H1 (cell line): Measurements from ENCODE around the gene TMEM154. TPM values are rescaled to one million over a fixed set of nuclear protein-coding genes. Genes with fewer than 3 reads are reported as not detected.

ENCODE experiments used
- CTCF ChIA-PET: fragments of 300-600 bp; sonication (Branson Sonifier 250); formaldehyde crosslinking; loops from one replicate; lab custom pipeline; 2021; ENCODE audit not compliant: partially characterized antibody; lab: Charles Lee
- POLR2A ChIA-PET: fragments of 300-600 bp; sonication (Branson Sonifier 250); formaldehyde crosslinking; loops from one replicate; lab custom pipeline; 2021; ENCODE audit warnings: inconsistent platforms; ENCODE audit not compliant: partially characterized antibody; lab: Charles Lee
- DNase-seq, 2 experiments: peaks; one replicate each; pipeline versions ENCODE4 v3.0.0 to v3.0.0-alpha.2; 2010 to 2022; ENCODE audit warnings: low spot score in 2 of 2, low read depth in 1 of 2, mixed read lengths in 1 of 2
- FAIRE-seq: peaks from 2 replicates; lab custom pipeline; 2011; peaks lifted over from hg19 to GRCh38; lab: Jason Lieb, UNC
- H2AFZ ChIP-seq: 2 replicates; pipeline ENCODE4 v1.8.1; 2012; ENCODE audit warnings: low read length, inconsistent platforms
- H2AK5ac ChIP-seq: 2 replicates; pipeline ENCODE4 v1.6.1; 2013; ENCODE audit warnings: low read depth, low read length
- H2BK120ac ChIP-seq: replicated peaks from 2 replicates; pipeline ENCODE3; 2013; ENCODE audit warnings: low read depth, low read length, inconsistent platforms
- H2BK12ac ChIP-seq: 2 replicates; pipeline ENCODE4 v1.6.1; 2013; ENCODE audit warnings: low read depth, low read length
- H2BK15ac ChIP-seq: 2 replicates; pipeline ENCODE4 v1.6.1; 2013; ENCODE audit warnings: low read length
- H2BK20ac ChIP-seq: 2 replicates; pipeline ENCODE4 v1.6.1; 2013; ENCODE audit warnings: low read length
- H2BK5ac ChIP-seq: 2 replicates; pipeline ENCODE4 v1.6.1; 2013; ENCODE audit warnings: low read depth, low read length
- H3K14ac ChIP-seq: 2 replicates; pipeline ENCODE4 v1.6.1; 2013; ENCODE audit warnings: inconsistent platforms; ENCODE audit not compliant: insufficient read length
- H3K18ac ChIP-seq: 2 replicates; pipeline ENCODE4 v1.6.1; 2013; ENCODE audit warnings: low read length; ENCODE audit errors: extremely low read depth
- H3K23ac ChIP-seq: 2 replicates; pipeline ENCODE4 v1.6.1; 2013; ENCODE audit warnings: inconsistent platforms; ENCODE audit not compliant: insufficient read length
- H3K23me2 ChIP-seq: 2 replicates; pipeline ENCODE4 v1.6.1; 2013; ENCODE audit warnings: low read depth, low read length
- H3K27ac ChIP-seq: 2 replicates; pipeline ENCODE4 v1.6.1; 2011; ENCODE audit warnings: low read depth, low read length, inconsistent platforms
- H3K27me3 ChIP-seq, 4 experiments: replicated peaks in 1 of 4; 1 replicate in 1 of 4; 2 replicates in 3 of 4; pipeline versions ENCODE4 v1.6.1 to v1.8.1; 2011 to 2013; ENCODE audit warnings: low read length in 3 of 4, mild to moderate bottlenecking in 3 of 4, inconsistent platforms in 2 of 4, mixed read lengths in 2 of 4, moderate library complexity in 1 of 4; ENCODE audit not compliant: control insufficient read depth in 3 of 4, insufficient read depth in 3 of 4; ENCODE audit errors: extremely low read depth in 1 of 4
- H3K36me3 ChIP-seq, 4 experiments: 2 replicates each; pipeline versions ENCODE4 v1.6.1 to v1.8.1; 2011 to 2013; ENCODE audit warnings: mild to moderate bottlenecking in 4 of 4, low read length in 3 of 4, moderate library complexity in 2 of 4, control low read depth in 1 of 4, inconsistent platforms in 1 of 4; ENCODE audit not compliant: insufficient read depth in 4 of 4, control insufficient read depth in 2 of 4
- H3K4ac ChIP-seq: replicated peaks from 2 replicates; pipeline ENCODE3; 2013; ENCODE audit warnings: low read length, low read depth, mixed read lengths, inconsistent platforms; ENCODE audit not compliant: insufficient read length
- H3K4me1 ChIP-seq, 4 experiments: replicated peaks in 1 of 4; 1 replicate in 1 of 4; 2 replicates in 3 of 4; pipeline versions ENCODE4 v1.6.1 to v1.8.1; 2011 to 2013; ENCODE audit warnings: low read length in 3 of 4, inconsistent platforms in 2 of 4, mixed read lengths in 1 of 4; ENCODE audit not compliant: insufficient read depth in 4 of 4, control insufficient read depth in 3 of 4
- H3K4me2 ChIP-seq, 2 experiments: 2 replicates each; pipeline versions ENCODE4 v1.6.1 to v1.8.1; 2011 to 2013; ENCODE audit warnings: low read depth in 2 of 2, low read length in 2 of 2, control low read depth in 1 of 2, inconsistent platforms in 1 of 2, mild to moderate bottlenecking in 1 of 2; ENCODE audit not compliant: insufficient read depth in 1 of 2
- H3K4me3 ChIP-seq, 4 experiments: fragments of 200-600, 300-600 bp in 1 of 4; sonication (generic), shearing (Covaris generic), sonication (Bioruptor Twin) in 1 of 4; 2 replicates each; pipeline versions ENCODE4 v1.5.1 to v1.8.1; 2011 to 2016; ENCODE audit warnings: low read length in 4 of 4, low read depth in 3 of 4, control low read depth in 2 of 4, inconsistent platforms in 2 of 4, mild to moderate bottlenecking in 2 of 4, mixed read lengths in 1 of 4, moderate library complexity in 1 of 4; ENCODE audit not compliant: insufficient read depth in 2 of 4; ENCODE audit errors: extremely low read depth in 1 of 4
- H3K56ac ChIP-seq: replicated peaks from 2 replicates; pipeline ENCODE3; 2013; ENCODE audit warnings: low read depth, mild to moderate bottlenecking, mixed read lengths, low read length, inconsistent platforms; ENCODE audit not compliant: insufficient read length
- H3K79me1 ChIP-seq: 2 replicates; pipeline ENCODE4 v1.6.1; 2013; ENCODE audit warnings: low read depth, low read length, control low read depth
- H3K79me2 ChIP-seq, 2 experiments: 2 replicates each; pipeline versions ENCODE4 v1.6.1 to v1.8.1; 2012 to 2013; ENCODE audit warnings: low read length in 2 of 2, mild to moderate bottlenecking in 2 of 2, inconsistent platforms in 1 of 2; ENCODE audit not compliant: insufficient read depth in 2 of 2, control insufficient read depth in 1 of 2
- H3K9ac ChIP-seq, 4 experiments: replicated peaks in 1 of 4; 1 replicate in 1 of 4; 2 replicates in 3 of 4; pipeline versions ENCODE4 v1.6.1 to v1.8.1; 2011 to 2013; ENCODE audit warnings: low read depth in 3 of 4, low read length in 3 of 4, control low read depth in 2 of 4, mild to moderate bottlenecking in 2 of 4, moderate library complexity in 2 of 4, inconsistent platforms in 1 of 4; ENCODE audit errors: extremely low read depth in 1 of 4
- H3K9me3 ChIP-seq, 2 experiments: 2 replicates each; pipeline versions ENCODE4 v1.6.1 to v1.8.1; 2012 to 2013; ENCODE audit warnings: mild to moderate bottlenecking in 2 of 2, moderate library complexity in 2 of 2, control low read depth in 1 of 2, inconsistent platforms in 1 of 2, low read depth in 1 of 2, low read length in 1 of 2, mixed read lengths in 1 of 2; ENCODE audit not compliant: insufficient read depth in 2 of 2
- H4K20me1 ChIP-seq, 2 experiments: replicated peaks in 1 of 2; 2 replicates each; pipeline versions ENCODE3 to v1.8.1; 2011 to 2013; ENCODE audit warnings: inconsistent platforms in 2 of 2, low read length in 2 of 2, mild to moderate bottlenecking in 1 of 2; ENCODE audit not compliant: insufficient read depth in 2 of 2, control insufficient read depth in 1 of 2
- H4K5ac ChIP-seq: 2 replicates; pipeline ENCODE4 v1.6.1; 2013; ENCODE audit warnings: low read length, low read depth, mixed read lengths, inconsistent platforms; ENCODE audit not compliant: insufficient read length
- H4K8ac ChIP-seq: 2 replicates; pipeline ENCODE4 v1.8.0; 2013; ENCODE audit warnings: mild to moderate bottlenecking, moderate library complexity, low read length, inconsistent platforms; ENCODE audit not compliant: insufficient read depth; ENCODE audit errors: extremely low read depth
- H4K91ac ChIP-seq: replicated peaks from 2 replicates; pipeline ENCODE3; 2013; ENCODE audit warnings: low read length, mixed read lengths, inconsistent platforms; ENCODE audit not compliant: insufficient read length
- CBX5 ChIP-seq: fragments of 300-800, 300-1000 bp; sonication (generic); IDR thresholded peaks from 2 replicates; pipeline ENCODE4 v1.7.1; 2016; ENCODE audit warnings: antibody characterized with exemption, low read length, low read depth
- JUND ChIP-seq: IDR thresholded peaks from 2 replicates; pipeline ENCODE4 v1.6.1; 2011; ENCODE audit warnings: mild to moderate bottlenecking, improper control_type of control experiment, low read length
- KDM4A ChIP-seq: IDR thresholded peaks from one replicate; pipeline ENCODE4 v1.7.1; 2012; ENCODE audit warnings: low read depth, mild to moderate bottlenecking, moderate library complexity, low read length, inconsistent platforms; ENCODE audit not compliant: severe bottlenecking
- NANOG ChIP-seq: IDR thresholded peaks from 2 replicates; pipeline ENCODE4 v1.6.1; 2011; ENCODE audit warnings: low read length, low read depth, mild to moderate bottlenecking, inconsistent platforms; ENCODE audit not compliant: insufficient read depth, poor library complexity, severe bottlenecking
- NRF1 ChIP-seq: IDR thresholded peaks from 2 replicates; pipeline ENCODE4 v1.6.1; 2011; ENCODE audit warnings: mild to moderate bottlenecking, low read depth, low read length, improper control_type of control experiment
- SAP30 ChIP-seq: fragments of 300-600 bp; sonication (generic); IDR thresholded peaks from 2 replicates; pipeline ENCODE4 v1.7.1; 2012; ENCODE audit warnings: low read length, moderate library complexity, mild to moderate bottlenecking, inconsistent platforms; ENCODE audit not compliant: insufficient read depth, insufficient replicate concordance
- WGBS, 2 experiments: shearing (Covaris generic) in 1 of 2; methylation state at CpG; one replicate each; pipeline versions ENCODE4 v1.1.6 to v1.1.7; 2013 to 2015; ENCODE audit warnings: low lambda C conversion rate in 2 of 2, mixed read lengths in 2 of 2, inconsistent platforms in 1 of 2, low coverage in 1 of 2, missing lambda C conversion rate in 1 of 2; ENCODE audit not compliant: insufficient replicate concordance in 2 of 2, insufficient coverage in 1 of 2, insufficient read length in 1 of 2; ENCODE audit errors: extremely low coverage in 1 of 2, missing lambda C conversion rate in 1 of 2; 5-methylcytosine and 5-hydroxymethylcytosine counted together
- polyA plus RNA-seq, 7 experiments: library from polyadenylated mRNA; depleted of rRNA in 3 of 7; stranded (reverse) in 5 of 7; unstranded in 2 of 7; fragments of >200 nt in 5 of 7; fragments of 200-250 nt in 2 of 7; gene quantifications; 1 replicate in 5 of 7; 2 replicates in 1 of 7; 4 replicates in 1 of 7; pipeline versions ENCODE4 v1.2.1 to v1.2.3, GENCODE V29; 2011 to 2013; ENCODE audit warnings: missing spikeins in 2 of 7, mixed read lengths in 2 of 7
- total RNA-seq: library from RNA; stranded (reverse); fragmentation: NEBNext Ultra II Directional; extraction: Animal tissue kit (Norgen Biotek cat#: 25700); gene quantifications from 2 replicates; pipeline ENCODE4 v1.2.1, GENCODE V29; 2021
- TF ChIP-seq, protein P1 (sequence below): IDR thresholded peaks from 2 replicates; pipeline ENCODE4 v1.6.1; 2012; ENCODE audit warnings: low read length, inconsistent platforms

The TMEM154 gene
- total and polyA plus RNA-seq, 2 of the 8 experiments (the other 6 are each of a cell fraction or from before 2014, with no cell fraction given) = 0.33 to 1.2 TPM

DNA sequence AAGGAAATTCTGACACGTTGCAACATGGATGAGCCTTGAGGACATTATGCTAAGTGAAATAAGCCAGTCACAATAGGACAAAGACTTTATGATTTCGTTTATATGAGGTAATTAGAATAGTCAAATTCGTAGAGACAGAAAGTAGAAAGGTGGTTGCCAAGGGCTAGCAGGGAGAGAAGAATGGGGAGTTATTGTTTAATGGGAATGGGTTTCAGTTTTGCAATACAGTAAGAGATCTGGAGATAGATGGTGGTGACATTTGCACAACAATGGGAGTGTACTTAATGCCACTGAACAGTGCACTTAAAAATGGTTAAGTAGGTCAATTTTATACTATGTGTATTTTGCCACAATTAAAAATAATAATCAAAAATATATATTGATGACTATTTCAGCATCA lies 43.4 kb upstream of the TMEM154 start:
- no peaks in the 10 kb centered on the region for H3K79me2 ChIP-seq
- no peak overlapping the region for H4K5ac ChIP-seq
- H3K23ac ChIP-seq = no peak overlapping the region
- no peak overlapping the region for H2BK5ac ChIP-seq
- no peaks in the 10 kb centered on the region for H3K23me2 ChIP-seq
- H3K18ac ChIP-seq = no peak overlapping the region
- no peak for DNase-seq
- no peaks in the 10 kb centered on the region for H3K79me1 ChIP-seq
- H3K4me2 ChIP-seq = no peak overlapping the region
- no peak for FAIRE-seq
- no peak overlapping the region for H2AK5ac ChIP-seq
- H4K20me1 ChIP-seq = no peaks in the 10 kb centered on the region
- H3K14ac ChIP-seq = no peak overlapping the region
- WGBS, 2 experiments = 83% methylated on average over 3 of the region's 3 CpGs; no CpG with 5 or more reads in 1 of the 2 experiments
- CTCF ChIA-PET = interaction anchor here (1.3 to 2.0 kb wide), 3 partner anchors 12 to 84 kb away, joined by 3 to 6 read pairs (median 4); no protein-coding TSS in a partner anchor
- no peaks in the 10 kb centered on the region; a peak in 1 of 7 replicates for H3K27me3 ChIP-seq
- TF ChIP-seq CBX5 = no peak
- TF ChIP-seq, protein P1, sequence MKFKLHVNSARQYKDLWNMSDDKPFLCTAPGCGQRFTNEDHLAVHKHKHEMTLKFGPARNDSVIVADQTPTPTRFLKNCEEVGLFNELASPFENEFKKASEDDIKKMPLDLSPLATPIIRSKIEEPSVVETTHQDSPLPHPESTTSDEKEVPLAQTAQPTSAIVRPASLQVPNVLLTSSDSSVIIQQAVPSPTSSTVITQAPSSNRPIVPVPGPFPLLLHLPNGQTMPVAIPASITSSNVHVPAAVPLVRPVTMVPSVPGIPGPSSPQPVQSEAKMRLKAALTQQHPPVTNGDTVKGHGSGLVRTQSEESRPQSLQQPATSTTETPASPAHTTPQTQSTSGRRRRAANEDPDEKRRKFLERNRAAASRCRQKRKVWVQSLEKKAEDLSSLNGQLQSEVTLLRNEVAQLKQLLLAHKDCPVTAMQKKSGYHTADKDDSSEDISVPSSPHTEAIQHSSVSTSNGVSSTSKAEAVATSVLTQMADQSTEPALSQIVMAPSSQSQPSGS = no peak
- no peak for TF ChIP-seq SAP30
- no peak for TF ChIP-seq NANOG
- no peak for TF ChIP-seq KDM4A
- no peak for TF ChIP-seq JUND
- no peak for TF ChIP-seq NRF1
- TF ChIP-seq, all 59 proteins: peak for 0
- no peak overlapping the region for H3K4ac ChIP-seq
- H3K56ac ChIP-seq = no peak overlapping the region
- no peak overlapping the region for H4K91ac ChIP-seq
- no peaks in the 10 kb centered on the region for H3K9me3 ChIP-seq
- POLR2A ChIA-PET = no interaction called here
- H3K27ac ChIP-seq = no peak overlapping the region
- H4K8ac ChIP-seq = no peak overlapping the region
- no peaks in the 10 kb centered on the region for H3K36me3 ChIP-seq
- H2BK12ac ChIP-seq = no peak overlapping the region
- no peak overlapping the region for H2BK20ac ChIP-seq
- H2AFZ ChIP-seq = no peak overlapping the region
- peaks cover 0 to 7% (median 0%) of the 10 kb centered on the region in 4 experiments; a peak in 2 of 7 replicates for H3K4me1 ChIP-seq
- no peak overlapping the region for H2BK120ac ChIP-seq
- H2BK15ac ChIP-seq = no peak overlapping the region
- H3K4me3 ChIP-seq = no peak overlapping the region
- no peak overlapping the region for H3K9ac ChIP-seq
